Fibroblast of lung (primary cell): ENCODE measurements around the gene PTPRE.

Experiments
- EZH2 ChIP-seq: IDR thresholded peaks from 2 replicates; pipeline ENCODE4 v1.5.1; 2012; ENCODE audit warnings: low read length, control low read depth, mild to moderate bottlenecking; ENCODE audit errors: missing control alignments
- TF ChIP-seq, protein P1 (sequence below), 2 donors: IDR thresholded peaks in 1 of 2; conservative IDR thresholded peaks in 1 of 2; 1 replicate in 1 of 2; 2 replicates in 1 of 2; pipeline ENCODE4 v1.5.1; 2011 to 2012; ENCODE audit warnings: low read length in 2 of 2, control low read depth in 1 of 2, inconsistent platforms in 1 of 2, low read depth in 1 of 2, mild to moderate bottlenecking in 1 of 2

DNA sequence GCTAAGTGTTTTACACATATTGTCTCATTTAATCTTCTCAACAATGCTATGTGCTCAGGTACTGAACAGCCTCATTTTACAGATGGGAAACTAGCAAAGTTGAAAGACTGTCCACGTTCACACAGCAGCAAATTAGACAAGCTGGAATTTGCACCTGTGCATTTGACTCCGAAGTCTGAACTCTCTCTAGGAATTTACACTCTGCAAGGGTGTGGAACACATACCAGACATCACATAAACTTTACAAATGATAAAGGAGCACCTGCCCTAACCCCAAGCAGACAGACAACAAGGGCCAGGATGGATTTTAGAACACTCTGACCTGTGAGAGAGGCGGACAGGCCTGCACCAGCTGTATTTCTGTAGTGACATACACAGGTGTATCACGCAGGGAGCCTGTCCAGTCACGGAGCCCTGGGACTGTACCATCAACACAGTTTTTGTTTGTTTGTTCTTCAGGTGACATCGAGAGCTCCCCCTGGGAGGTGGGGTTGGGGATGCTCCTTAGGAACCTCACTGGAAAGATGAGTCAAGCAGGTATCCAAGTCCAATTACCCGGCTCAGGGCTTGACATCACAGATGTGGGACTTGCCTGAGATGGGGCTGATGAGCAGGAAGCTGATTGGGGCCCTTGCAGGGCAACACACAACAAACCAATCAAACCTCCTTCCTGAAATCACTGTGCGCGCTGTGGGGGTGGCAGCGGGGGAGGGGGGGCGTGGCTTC is 188.3 kb downstream of the PTPRE start:
- TF ChIP-seq, protein P1, sequence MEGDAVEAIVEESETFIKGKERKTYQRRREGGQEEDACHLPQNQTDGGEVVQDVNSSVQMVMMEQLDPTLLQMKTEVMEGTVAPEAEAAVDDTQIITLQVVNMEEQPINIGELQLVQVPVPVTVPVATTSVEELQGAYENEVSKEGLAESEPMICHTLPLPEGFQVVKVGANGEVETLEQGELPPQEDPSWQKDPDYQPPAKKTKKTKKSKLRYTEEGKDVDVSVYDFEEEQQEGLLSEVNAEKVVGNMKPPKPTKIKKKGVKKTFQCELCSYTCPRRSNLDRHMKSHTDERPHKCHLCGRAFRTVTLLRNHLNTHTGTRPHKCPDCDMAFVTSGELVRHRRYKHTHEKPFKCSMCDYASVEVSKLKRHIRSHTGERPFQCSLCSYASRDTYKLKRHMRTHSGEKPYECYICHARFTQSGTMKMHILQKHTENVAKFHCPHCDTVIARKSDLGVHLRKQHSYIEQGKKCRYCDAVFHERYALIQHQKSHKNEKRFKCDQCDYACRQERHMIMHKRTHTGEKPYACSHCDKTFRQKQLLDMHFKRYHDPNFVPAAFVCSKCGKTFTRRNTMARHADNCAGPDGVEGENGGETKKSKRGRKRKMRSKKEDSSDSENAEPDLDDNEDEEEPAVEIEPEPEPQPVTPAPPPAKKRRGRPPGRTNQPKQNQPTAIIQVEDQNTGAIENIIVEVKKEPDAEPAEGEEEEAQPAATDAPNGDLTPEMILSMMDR (conservative IDR thresholded peaks at IDR 0.05 in 1 of 2, IDR thresholded peaks at IDR 0.05 in 1 of 2; ENCODE audit: low read depth in 1 of 2, low read length in 2 of 2): no peak
- TF ChIP-seq EZH2: no peak
